GM12892 (cell line): ENCODE results near the gene HSPA2. TPM values are rescaled to one million over a fixed set of nuclear protein-coding genes. Genes with fewer than 3 reads are reported as not detected.
A peak's percentile ranks its signal among the peaks of the same experiment; 100 is the strongest.

Source experiments
- DNase-seq: peaks from one replicate; pipeline ENCODE4 v3.0.0; 2011; ENCODE audit not compliant: insufficient read length
- FAIRE-seq: peaks from 2 replicates; lab custom pipeline; 2011; peaks lifted over from hg19 to GRCh38; lab: Jason Lieb, UNC
- POLR2A ChIP-seq: IDR thresholded peaks from 2 replicates; pipeline ENCODE4 v1.6.1; 2011; ENCODE audit warnings: low read depth, low read length, control low read depth
- POLR2AphosphoS5 ChIP-seq: IDR thresholded peaks from 2 replicates; pipeline ENCODE4 v1.6.1; 2011; ENCODE audit warnings: low read depth, low read length, control low read depth
- TAF1 ChIP-seq: IDR thresholded peaks from 2 replicates; pipeline ENCODE4 v1.6.1; 2011; ENCODE audit warnings: low read depth, mild to moderate bottlenecking, control low read depth, low read length, borderline replicate concordance
- polyA plus RNA-seq: library from polyadenylated mRNA; unstranded; fragments of >200 nt; gene quantifications from one replicate; pipeline ENCODE4 v1.2.1, GENCODE V29; 2012; ENCODE audit warnings: missing spikeins, inconsistent platforms; ENCODE audit not compliant: missing spikeins

The HSPA2 gene
- polyA plus RNA-seq: 1.3 TPM

DNA sequence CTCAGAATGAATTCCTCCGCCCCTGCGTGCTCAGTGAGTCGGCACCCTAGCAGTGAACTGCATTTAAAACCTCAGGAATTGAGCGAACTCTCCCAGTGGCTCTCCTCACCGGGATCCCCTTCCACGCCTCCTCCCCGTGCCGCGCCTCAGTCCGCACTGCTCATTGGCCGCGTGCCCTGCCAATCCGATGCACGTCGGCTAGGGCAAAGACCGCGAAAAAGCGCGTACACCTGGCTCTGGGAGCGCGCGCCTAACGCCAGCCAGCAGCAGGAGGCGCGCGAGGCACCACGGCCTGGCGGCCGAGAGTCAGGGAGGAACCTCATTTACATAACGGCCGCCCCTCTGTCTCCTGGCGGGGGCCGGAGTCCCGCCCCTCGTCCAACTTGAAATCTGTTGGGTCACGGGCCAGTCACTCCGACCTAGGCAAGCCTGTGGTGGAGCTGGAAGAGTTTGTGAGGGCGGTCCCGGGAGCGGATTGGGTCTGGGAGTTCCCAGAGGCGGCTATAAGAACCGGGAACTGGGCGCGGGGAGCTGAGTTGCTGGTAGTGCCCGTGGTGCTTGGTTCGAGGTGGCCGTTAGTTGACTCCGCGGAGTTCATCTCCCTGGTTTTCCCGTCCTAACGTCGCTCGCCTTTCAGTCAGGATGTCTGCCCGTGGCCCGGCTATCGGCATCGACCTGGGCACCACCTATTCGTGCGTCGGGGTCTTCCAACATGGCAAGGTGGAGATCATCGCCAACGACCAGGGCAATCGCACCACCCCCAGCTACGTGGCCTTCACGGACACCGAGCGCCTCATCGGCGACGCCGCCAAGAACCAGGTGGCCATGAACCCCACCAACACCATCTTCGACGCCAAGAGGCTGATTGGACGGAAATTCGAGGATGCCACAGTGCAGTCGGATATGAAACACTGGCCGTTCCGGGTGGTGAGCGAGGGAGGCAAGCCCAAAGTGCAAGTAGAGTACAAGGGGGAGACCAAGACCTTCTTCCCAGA lies at the start of gene HSPA2:
TSS of gene HSPA2 (plus strand) at position 534 of the 995 bp plus-strand sequence. CDS start at position 643, 109 bp downstream.
- DNase-seq: peak; percentile 88
- FAIRE-seq: peak; percentile 98
- TF ChIP-seq TAF1 (0 out of 2 replicates have a peak, but pooled peaks have one; percentile 12), POLR2AphosphoS5 (peak; percentile 91), POLR2A (peak; percentile 95)

DNA sequence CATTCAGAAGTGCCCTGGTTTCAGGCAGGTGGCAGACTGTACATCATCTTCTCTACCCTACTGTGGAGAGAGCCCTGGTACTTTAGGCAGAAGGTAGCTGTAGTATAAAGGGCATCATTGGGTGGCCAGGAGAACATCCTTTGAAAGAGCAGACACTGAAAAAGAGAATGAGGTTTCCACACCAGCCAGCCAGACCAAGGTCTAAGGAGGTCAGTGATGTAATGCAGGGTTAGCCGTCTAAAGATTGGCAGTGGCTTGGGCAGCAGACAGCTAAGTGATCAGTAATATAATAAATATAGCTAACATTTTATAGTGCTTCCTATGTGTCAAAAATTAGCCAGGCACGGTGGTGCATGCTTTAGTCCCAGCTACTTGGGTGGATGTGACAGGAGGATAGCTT lies 48.9 kb upstream of the HSPA2 start:
- FAIRE-seq (no peak), DNase-seq (no peak)
- TF ChIP-seq POLR2AphosphoS5: no peak
- no peak for TF ChIP-seq POLR2A
- TF ChIP-seq TAF1: no peak

DNA sequence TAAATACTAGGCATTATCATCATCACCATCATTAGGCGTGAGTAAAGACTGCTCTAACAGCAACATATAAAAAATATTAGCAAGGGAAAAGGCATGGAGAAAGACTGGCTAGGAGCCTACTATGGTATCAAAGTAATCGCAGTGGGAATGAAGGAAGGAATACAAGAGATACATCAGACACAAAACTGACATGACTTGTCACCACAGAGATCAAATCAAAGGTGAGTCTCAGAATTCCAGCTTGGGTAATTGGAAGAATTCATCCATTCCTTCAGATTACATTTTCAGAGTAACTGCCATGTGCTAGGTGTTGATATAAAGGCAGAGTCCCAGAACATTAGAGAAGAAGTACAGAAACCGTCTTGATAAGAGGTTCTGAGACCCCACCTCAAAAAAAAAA lies 47.1 kb upstream of the HSPA2 start:
- TF ChIP-seq POLR2A: no peak
- no peak for TF ChIP-seq TAF1
- no peak for TF ChIP-seq POLR2AphosphoS5
- no peak for FAIRE-seq
- DNase-seq: no peak

DNA sequence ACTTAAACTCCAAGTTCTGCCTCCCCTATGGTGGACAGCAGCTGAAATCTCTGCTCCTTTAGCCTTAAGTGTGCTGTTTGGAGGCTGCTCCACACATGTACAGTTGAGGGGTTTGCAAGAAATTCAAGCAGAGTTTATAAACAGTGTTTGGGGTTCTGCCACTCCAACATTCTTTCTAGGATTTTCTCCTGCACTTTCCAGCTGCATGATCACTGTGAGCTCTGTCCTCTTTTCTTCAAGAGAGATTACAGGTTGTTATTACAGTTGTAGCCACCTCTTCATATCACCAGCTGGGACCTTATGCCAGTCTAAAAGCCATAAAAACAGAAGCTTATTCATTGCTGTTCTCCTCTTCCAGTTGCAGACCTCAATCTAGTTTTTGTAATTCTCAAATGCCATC lies 45.3 kb upstream of the HSPA2 start:
- DNase-seq: no peak
- TF ChIP-seq TAF1 (no peak), POLR2AphosphoS5 (no peak), POLR2A (no peak)
- no peak for FAIRE-seq

DNA sequence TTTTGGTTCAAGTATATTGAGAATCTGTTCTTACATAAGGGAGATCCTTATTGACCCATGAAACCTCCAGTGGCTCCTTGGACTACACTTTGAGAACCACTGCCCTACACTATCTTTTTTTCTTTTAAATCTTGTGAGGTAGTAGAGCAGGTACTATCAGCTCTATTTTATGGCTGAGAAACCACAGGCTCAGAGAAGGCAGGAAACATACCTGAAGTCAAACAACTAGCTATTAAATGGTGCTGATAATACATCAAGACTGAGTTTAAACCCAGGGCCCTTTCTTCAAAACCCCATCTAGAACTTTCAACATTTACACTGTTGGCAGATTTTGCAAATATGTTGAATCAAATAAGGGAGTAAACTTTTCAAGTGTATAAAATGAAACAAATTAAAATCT lies 43.8 kb upstream of the HSPA2 start:
- TF ChIP-seq POLR2A (no peak), TAF1 (no peak), POLR2AphosphoS5 (no peak)
- FAIRE-seq (no peak), DNase-seq (no peak)

DNA sequence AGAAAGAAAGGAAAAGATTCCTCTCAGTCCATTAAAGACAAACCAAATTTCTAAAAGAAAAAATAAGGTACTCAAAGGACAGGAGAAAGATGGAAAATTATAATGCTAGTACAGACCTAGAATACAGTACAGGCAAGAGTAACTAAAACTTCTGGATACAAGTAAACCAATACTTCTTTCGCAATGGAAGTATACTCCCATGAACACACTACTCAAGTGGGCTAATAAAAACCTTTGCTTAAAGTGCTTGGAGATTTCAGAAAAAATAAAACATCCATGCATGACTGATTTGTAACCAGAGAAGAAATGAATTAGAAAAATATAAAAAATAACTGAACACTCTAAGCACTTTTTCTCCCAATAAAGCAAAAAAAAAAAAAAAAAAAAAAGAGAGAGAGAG lies 40.5 kb upstream of the HSPA2 start:
- FAIRE-seq (no peak), DNase-seq (no peak)
- no peak for TF ChIP-seq TAF1
- no peak for TF ChIP-seq POLR2A
- no peak for TF ChIP-seq POLR2AphosphoS5

DNA sequence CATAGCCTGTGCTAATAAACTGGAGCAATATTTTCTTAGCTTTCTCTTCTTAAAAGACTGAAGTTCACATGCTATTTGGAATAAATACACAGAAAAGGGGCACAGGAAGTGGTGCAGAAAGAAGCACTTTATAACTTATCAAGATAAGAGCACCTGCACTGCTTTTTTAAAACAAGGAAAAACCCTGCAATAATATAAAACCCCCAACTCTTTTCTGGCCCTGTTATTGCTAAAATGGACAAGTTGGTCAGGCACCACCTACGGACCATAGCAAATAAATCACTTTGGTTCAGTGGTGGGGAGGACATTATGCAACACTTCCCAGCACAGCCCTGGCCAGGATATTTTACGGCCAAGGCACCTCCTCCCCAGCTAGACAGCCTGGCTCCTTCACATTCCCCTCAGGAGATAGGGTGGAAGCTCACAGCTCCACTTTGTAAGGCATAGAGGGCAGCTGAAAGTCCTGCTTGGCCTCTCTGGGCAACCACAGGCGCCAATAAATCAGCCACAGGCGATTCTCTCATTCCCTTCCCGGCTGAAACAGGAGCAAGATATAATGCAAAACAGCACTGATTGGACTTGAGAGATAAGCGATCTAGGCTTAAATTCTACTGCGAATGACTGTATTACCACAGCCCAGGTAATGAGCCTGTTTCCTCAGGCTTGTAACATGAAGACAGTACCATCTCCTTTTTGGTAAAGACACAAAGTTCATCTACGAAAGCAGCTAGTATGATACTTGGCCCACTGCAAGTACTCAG lies 39.0 kb upstream of the HSPA2 start:
- FAIRE-seq: no peak
- TF ChIP-seq POLR2A (no peak), POLR2AphosphoS5 (no peak), TAF1 (no peak)
- DNase-seq: no peak

DNA sequence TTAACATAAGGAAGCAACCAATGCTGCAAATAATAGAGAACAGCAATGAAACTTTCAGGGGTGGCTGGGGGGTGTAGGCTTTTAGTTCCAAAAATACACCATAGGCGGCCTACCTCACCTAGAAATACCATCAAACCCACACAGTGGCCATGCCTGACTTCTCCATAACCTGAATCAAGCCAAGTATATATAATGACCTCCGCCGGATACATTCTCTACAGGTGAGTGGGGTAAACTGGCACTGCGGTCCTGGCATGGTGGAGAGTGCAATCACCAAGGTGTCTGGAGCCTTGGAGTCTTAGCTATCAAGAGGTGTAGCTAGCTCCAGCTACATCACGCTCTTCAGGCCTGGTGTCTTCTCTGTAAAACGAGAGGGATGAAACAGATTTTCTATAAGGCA lies 38.1 kb upstream of the HSPA2 start:
- no peak for DNase-seq
- TF ChIP-seq TAF1 (no peak), POLR2A (no peak), POLR2AphosphoS5 (no peak)
- FAIRE-seq: no peak

DNA sequence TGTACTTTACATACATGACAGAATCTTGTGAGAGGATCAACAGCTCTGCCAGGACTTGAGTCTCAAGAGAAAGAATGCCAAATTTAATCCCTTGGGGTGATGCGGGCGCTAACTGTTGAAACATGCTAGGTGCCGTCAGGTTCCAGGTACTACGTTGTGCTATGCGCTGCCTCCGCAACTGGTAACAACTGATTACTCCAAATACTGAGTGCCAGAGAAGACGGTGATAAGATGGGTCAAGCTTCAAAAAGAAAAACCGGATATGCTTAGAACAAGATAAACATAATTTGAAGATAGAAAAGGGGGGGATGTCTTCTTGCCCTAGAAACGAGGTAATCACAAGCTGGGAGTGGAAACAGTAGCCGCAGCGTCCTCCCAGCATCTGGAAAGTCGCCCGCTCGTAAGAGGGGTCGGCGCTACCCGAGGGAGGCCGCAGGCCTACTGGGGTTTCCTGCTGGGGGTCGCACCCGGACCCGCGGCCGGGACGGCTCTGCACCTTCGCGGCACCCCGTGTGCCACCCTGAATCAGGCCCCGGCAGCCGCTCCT lies 37.6 kb upstream of the HSPA2 start:
- TF ChIP-seq TAF1 (no peak), POLR2A (no peak), POLR2AphosphoS5 (no peak)
- DNase-seq (no peak), FAIRE-seq (peak; percentile 5)

DNA sequence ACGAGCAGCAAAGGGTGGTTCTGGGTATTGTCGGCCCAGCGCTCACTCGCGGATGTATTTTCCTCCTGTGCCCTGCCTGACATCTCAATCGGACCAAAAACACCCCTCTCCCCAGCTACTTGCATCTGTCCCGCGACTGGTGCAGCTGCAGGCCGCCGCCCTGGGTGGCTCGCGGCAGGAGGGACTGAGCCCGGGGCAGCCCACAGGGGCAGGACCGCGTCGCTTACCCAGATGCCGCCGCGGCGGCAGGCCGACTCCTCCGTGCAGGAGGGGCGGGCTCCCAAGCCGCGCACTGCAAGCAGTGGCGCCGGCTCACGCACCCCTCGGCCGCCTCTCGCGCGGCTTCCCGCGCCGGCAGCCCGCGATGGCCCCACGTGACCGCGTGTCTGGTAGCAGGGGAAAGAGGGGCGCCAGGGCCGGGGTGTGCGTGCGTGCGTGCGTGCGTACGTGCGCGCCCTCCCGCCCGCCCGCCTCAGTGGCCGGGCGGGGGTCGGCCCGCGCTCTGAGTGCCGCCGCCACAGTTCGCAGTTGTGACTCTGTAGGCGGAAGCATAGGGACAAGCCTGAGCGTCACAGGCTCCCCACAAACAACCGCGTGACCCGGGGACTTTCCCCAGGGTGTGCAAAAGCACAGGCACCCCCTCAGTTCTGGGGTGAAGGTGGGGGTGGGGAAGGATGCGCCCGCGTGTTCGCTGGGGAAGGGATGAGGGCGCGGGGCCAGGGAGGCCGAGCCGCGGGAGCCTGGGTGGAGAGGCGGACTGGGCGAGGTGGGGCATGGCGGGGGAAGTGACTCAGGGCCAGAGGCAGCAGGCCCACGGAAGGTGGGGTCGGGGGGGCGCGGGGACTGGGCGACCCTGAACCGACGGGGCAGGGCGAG lies 36.9 kb upstream of the HSPA2 start, which contains the start of gene ZBTB25:
TSS of gene ZBTB25 (minus strand) at position 405 of the 876 bp plus-strand sequence. CDS start 13,305 bp downstream, outside the sequence.
- DNase-seq: peak; percentile 58
- peak; percentile 88 for FAIRE-seq
- TF ChIP-seq POLR2AphosphoS5: peak; percentile 81
- TF ChIP-seq POLR2A: peak; percentile 46
- peak; percentile 77; the same call in 1 of the 2 replicates for TF ChIP-seq TAF1
